Lower leg skin (tissue), 4 donors: ENCODE data around the gene ANXA11. TPM values are rescaled to one million over a fixed set of nuclear protein-coding genes. Genes with fewer than 3 reads are reported as not detected.

ENCODE experiments used
- DNase-seq, 2 donors: peaks; one replicate each; pipeline ENCODE4 v3.0.0-alpha.2; 2019; ENCODE audit warnings: low spot score in 2 of 2
- H3K4me3 ChIP-seq: fragments of 200-600 bp; sonication (generic); 2 replicates; pipeline ENCODE4 v1.5.1; 2017; ENCODE audit warnings: mild to moderate bottlenecking, low read depth; ENCODE audit not compliant: poor library complexity, severe bottlenecking
- CTCF ChIP-seq, 3 donors: fragments of 450-650 bp; IDR thresholded peaks; one replicate each; pipeline ENCODE4 v1.5.1; 2016; ENCODE audit warnings: antibody characterized with exemption in 3 of 3, mild to moderate bottlenecking in 3 of 3, moderate library complexity in 2 of 3
- POLR2A ChIP-seq, 2 donors: fragments of 450-650 bp; IDR thresholded peaks; one replicate each; pipeline ENCODE4 v1.6.1; 2016 to 2017; ENCODE audit warnings: antibody characterized with exemption in 2 of 2, mild to moderate bottlenecking in 1 of 2, moderate library complexity in 1 of 2
- WGBS, 2 donors: methylation state at CpG; one replicate each; pipeline ENCODE4 v1.1.5; 2018; 5-methylcytosine and 5-hydroxymethylcytosine counted together
- intact Hi-C: fragments of 100-400 bp; cut with DNase I; formaldehyde crosslinking; loops from one replicate; pipeline ENCODE4 v1.15.0; 2023; ENCODE audit warnings: low total_unique reads
- total RNA-seq, 4 donors: library from RNA; depleted of rRNA; stranded (reverse); fragments of >200 nt; gene quantifications; one replicate each; pipeline ENCODE4 v1.1.0, GENCODE V29; 2016

The ANXA11 gene
- total RNA-seq, 4 donors from 2014 or later: 68.4 to 109 (median 100) TPM

- WGBS, 2 donors: 57 to 80% methylated on average over 4 of the region's 4 CpGs
- no peak overlapping the region for H3K4me3 ChIP-seq
- DNase-seq: no peak
- no peak for TF ChIP-seq POLR2A (IDR thresholded peaks at IDR 0.05)
- no peak for TF ChIP-seq CTCF (IDR thresholded peaks at IDR 0.05)
- intact Hi-C loops: no loop called here
These were observed 78.5 kb downstream of the ANXA11 start for GRCh38 chr10:80126876-80127275.

- DNase-seq: no peak
- no peak for TF ChIP-seq POLR2A (IDR thresholded peaks at IDR 0.05)
- TF ChIP-seq CTCF (IDR thresholded peaks at IDR 0.05): no peak
- intact Hi-C loops: no loop called here
- no peak overlapping the region for H3K4me3 ChIP-seq
- 50 to 73% methylated on average over 2 of the region's 2 CpGs for WGBS, 2 donors
These were observed 82.6 kb downstream of the ANXA11 start for GRCh38 chr10:80122746-80123145.

- DNase-seq: no peak
These were observed 83.1 kb downstream of the ANXA11 start for GRCh38 chr10:80122110-80122710.

GRCh38 chr10:80118669-80119068, 86.7 kb downstream of the ANXA11 start:
- TF ChIP-seq CTCF (IDR thresholded peaks at IDR 0.05) (no peak), POLR2A (IDR thresholded peaks at IDR 0.05) (no peak)
- no peak for DNase-seq
- intact Hi-C loops: no loop called here
- WGBS, 2 donors: 84 to 85% methylated on average over 4 of the region's 4 CpGs
- no peak overlapping the region for H3K4me3 ChIP-seq

More at GRCh38 chr10:80122110-80122710, 83.1 kb downstream of the ANXA11 start:
- intact Hi-C loops: no loop called here
- TF ChIP-seq POLR2A (IDR thresholded peaks at IDR 0.05) (no peak), CTCF (IDR thresholded peaks at IDR 0.05) (no peak)
- H3K4me3 ChIP-seq: no peak overlapping the region

DNA sequence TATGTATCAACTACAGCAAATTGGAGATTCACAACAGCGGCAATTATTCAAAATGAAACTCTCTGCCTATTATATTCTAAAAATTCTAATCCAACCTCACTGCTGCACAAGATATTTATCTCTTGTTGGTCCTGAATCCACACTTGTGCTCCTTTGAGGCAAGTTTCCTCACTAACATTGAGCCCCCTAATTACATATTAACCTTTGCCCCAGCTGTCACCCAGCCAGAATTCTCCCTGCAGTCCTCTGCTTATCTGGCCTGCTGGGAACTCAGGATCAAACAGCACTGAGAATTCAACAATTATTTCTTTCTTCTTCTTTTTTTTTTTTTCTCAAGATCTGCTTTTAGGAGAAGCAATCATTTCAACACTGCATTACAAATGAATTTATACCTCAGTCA, 94.4 kb downstream of the ANXA11 start:
- WGBS, 2 donors: 90 to 96% methylated on average over 1 of the region's 1 CpG
- TF ChIP-seq POLR2A (IDR thresholded peaks at IDR 0.05): no peak
- TF ChIP-seq CTCF (IDR thresholded peaks at IDR 0.05): no peak
- no peak for DNase-seq
- intact Hi-C loops: no loop called here
- no peak overlapping the region for H3K4me3 ChIP-seq
